Occipital lobe (tissue), 3 donors: ENCODE results near the gene CCM2. TPM values are rescaled to one million over a fixed set of nuclear protein-coding genes. Genes with fewer than 3 reads are reported as not detected.

ENCODE experiments used
- DNase-seq: peaks from one replicate; lab custom pipeline; 2025; lab: John Stamatoyannopoulos, UW
- small RNA-seq: library from RNA; depleted of rRNA; stranded (forward); fragments of <200 nt; gene quantifications from one replicate; pipeline ENCODE3, GENCODE V24; 2014
- total RNA-seq: library from RNA; depleted of rRNA; stranded (reverse); fragments of >200 nt; gene quantifications from one replicate; pipeline ENCODE4 v1.2.3, GENCODE V29; 2014

The CCM2 gene
- total RNA-seq, 1 donor from 2014 or later, result 23.4 TPM

- DNase-seq, result no peak
Observed at GRCh38 chr7:45119550-45119949, 119.5 kb downstream of the CCM2 start.

DNA sequence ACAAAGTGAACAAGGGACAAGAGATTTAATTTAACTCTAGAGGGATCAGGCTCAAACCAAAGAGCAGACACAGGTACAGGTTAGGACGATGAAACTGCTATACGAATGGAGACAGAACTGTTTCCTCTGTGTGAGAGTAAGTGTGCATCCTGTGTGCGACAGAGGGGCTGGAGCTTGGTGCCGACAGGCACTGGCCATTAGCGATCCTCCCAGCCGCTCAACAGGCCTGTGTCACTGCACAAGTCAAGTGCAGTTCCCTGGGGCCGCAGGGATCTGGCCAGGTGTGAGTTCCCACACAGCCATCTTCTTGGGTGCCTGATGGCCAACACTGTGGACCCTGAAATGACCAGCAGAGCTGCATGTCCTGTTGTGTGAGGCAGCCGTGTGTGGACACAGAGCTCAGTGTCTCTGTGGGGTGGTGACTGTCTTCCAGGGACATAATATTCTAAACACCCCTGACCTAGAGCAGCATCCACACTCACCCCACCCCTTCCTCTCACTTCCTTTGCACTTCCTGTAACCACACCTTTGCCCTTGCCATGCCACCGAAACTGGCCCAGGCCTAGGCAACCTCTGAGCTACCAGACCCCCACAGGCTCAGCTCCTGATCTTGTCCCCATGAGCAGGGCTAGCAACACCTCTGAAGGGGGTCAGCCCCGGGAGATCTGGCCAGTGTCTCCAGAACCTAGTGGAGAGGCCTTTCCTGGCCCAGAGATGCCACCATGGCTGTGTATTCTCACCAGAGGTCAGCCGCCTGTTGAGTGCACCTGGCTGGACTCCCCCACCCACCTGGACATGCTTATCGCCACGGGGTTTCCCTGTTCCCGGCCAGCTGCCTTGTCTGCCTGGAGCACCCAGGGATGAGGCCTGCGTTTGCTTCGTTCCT lies 123.2 kb downstream of the CCM2 start:
- no peak for DNase-seq

DNA sequence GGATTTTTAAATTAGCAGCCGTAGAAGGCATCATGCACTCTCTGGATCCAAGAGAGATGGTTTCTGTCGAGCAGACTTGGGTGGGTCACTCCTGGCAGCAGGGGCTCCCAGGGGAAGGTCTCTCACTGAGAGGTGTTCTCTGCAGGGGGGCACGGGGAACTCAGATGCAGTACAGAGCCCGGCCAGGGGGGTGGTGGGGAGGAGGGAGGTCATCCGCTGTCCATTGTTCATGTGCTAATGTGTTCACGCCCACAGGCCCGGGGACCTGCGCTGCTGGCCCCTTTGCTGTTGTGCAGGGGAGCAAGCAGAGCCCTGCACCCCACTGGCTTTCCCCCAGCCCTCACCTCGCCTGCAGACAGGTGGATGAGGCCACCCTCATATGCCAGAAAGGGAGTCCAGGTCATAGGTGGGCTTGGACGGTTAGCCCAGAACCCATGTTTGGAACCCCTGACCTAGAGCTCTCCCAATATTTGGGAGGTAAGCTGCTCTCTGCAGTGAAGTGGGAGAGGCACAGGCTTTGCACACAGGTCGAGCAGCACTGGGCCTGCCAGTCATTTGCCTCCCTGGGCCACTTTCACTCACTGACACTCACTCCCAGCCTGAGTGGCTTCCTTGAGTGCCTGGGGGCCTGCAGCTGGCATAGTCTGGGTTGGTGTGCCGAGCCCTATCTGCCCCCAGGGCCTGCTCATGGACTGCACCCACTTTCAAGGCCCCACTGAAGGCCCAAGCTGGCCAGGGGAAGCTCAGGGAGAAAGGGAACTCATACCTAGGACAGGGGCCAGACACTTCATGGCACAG lies 124.1 kb downstream of the CCM2 start:
- no peak for DNase-seq

DNA sequence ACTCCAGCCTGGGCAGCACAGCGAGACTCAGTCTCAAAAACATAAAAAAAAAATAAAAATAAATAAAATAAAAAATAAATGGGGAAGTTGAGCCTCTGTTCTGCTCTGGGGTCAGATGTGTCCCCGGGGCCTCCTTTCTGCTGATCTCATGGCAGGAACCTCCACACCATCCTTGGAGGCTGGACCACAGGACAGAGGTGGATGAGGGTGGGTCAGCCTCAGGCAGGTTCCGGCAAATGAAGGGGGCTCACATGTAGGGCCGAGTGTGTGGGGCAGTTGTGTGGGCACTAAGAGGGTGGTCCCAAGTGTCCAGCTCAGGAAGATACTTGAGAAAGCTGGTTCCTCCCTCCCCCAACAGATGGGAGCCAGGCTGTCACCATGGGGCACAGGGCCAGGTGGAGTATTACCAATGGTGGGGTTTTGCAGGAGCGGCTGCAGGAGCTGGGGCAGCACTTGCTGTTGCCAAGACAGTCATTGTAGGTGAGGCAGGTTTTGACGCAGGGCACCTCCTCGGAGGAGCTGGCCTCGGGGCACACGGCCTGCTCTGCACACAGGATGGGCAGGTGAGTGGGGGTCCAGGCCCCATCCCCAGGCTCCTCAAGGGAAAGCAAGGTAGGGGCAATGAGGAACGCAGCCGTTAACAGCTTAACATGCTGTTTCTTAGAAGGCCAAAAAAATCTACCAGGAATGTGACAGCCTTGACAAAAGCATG lies 125.3 kb downstream of the CCM2 start:
- DNase-seq, result no peak

Small RNA genes within 50 kb of the gene (small RNA-seq; reads per million reads assigned to genes)
- gene SNORA5A (2.1 reads per million, percentile 84 among the genes with 10 or more reads in this experiment), gene SNORA5B (not detected), gene SNORA5C (14.6 reads per million, percentile 93 among the genes with 10 or more reads in this experiment)

Other genes starting within 250 kb of the CCM2 start
- gene PPIA, start 203.5 kb upstream of the CCM2 start, total RNA-seq, result 882 TPM
- gene H2AZ2, start 152.1 kb upstream of the CCM2 start, total RNA-seq, result 246 TPM
- 44.3 TPM for gene PURB, start 114.7 kb upstream of the CCM2 start, total RNA-seq
- gene MYO1G, start 21.2 kb upstream of the CCM2 start, total RNA-seq, result 0.47 TPM
- gene NACAD, start 88.8 kb downstream of the CCM2 start, total RNA-seq, result 5.5 TPM
- gene TBRG4, start 111.5 kb downstream of the CCM2 start, total RNA-seq, result 47.4 TPM
- 4.7 TPM for gene RAMP3, start 157.6 kb downstream of the CCM2 start, total RNA-seq